Measurements from ENCODE around the gene MMAA. TPM values are rescaled to one million over a fixed set of nuclear protein-coding genes. Genes with fewer than 3 reads are reported as not detected.
"Not testable (repeated sequence)": the region's sequence is repeated elsewhere in the genome, so short reads cannot be mapped to it uniquely, and the experiment has no call there.

MMAA gene
- polyA plus RNA-seq, 3 donors = 2.1 to 4.0 (median 2.5) TPM

GRCh38 chr4:145618210-145618931, 814 bp upstream of the MMAA start:
- Mint-ChIP-seq H3K9me3 (peaks cover 0 to 5% (median 0%) of the 10 kb centered on the region in 7 donors), H3K27ac (peak overlapping the region; percentile 91 to 97 (median 94)), H3K36me3 (peaks cover 3 to 8% of the 10 kb centered on the region in 2 donors), H3K4me3 (peak overlapping the region; percentile 91 to 93), H3K27me3 (ENCODE audit: low read depth in 3 of 3) (no peaks in the 10 kb centered on the region), H3K4me1 (peaks cover 31% of the 10 kb centered on the region)
- no peaks in the 10 kb centered on the region for H4K20me1 ChIP-seq (ENCODE audit: insufficient read depth, low read length)
- no peaks in the 10 kb centered on the region for H3K27me3 ChIP-seq (ENCODE audit: control insufficient read depth in 2 of 2, insufficient read depth in 2 of 2, low read length in 2 of 2)
- 2% methylated on average over 9 of the region's 19 CpGs for whole genome bisulfite sequencing (ENCODE audit: insufficient coverage)
- peaks cover 8% of the 10 kb centered on the region for H3K79me2 ChIP-seq (ENCODE audit: insufficient read depth, low read length)
- peak overlapping the region; percentile 66 to 90 (median 82) for H3K4me3 ChIP-seq (replicated peaks in 1 of 3; ENCODE audit: low read depth in 2 of 3, low read length in 3 of 3)
- intact Hi-C loops (cut with micrococcal nuclease) = loop anchor here in 1 of 2 donors (5.0 kb wide), 1 partner anchor 436 kb away; the partner anchor contains the start of gene OTUD4
- H3K4me2 ChIP-seq (replicated peaks; ENCODE audit: extremely low read depth, low read length, poor library complexity, severe bottlenecking) = peak overlapping the region; percentile 94
- no peaks in the 10 kb centered on the region for H3K9me3 ChIP-seq (replicated peaks in 1 of 2; ENCODE audit: control insufficient read depth in 1 of 2, insufficient read depth in 1 of 2, low read length in 2 of 2)
- H3K27ac ChIP-seq (ENCODE audit: low read depth in 1 of 2, low read length in 2 of 2) = peak overlapping the region; percentile 97 to 98
- peak in 1 of 3 donors; percentile 6 for DNase-seq
- peak overlapping the region; percentile 96 for H3K9ac ChIP-seq (ENCODE audit: insufficient read depth, low read length, poor library complexity, severe bottlenecking)
- TF ChIP-seq, protein P1, sequence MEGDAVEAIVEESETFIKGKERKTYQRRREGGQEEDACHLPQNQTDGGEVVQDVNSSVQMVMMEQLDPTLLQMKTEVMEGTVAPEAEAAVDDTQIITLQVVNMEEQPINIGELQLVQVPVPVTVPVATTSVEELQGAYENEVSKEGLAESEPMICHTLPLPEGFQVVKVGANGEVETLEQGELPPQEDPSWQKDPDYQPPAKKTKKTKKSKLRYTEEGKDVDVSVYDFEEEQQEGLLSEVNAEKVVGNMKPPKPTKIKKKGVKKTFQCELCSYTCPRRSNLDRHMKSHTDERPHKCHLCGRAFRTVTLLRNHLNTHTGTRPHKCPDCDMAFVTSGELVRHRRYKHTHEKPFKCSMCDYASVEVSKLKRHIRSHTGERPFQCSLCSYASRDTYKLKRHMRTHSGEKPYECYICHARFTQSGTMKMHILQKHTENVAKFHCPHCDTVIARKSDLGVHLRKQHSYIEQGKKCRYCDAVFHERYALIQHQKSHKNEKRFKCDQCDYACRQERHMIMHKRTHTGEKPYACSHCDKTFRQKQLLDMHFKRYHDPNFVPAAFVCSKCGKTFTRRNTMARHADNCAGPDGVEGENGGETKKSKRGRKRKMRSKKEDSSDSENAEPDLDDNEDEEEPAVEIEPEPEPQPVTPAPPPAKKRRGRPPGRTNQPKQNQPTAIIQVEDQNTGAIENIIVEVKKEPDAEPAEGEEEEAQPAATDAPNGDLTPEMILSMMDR (IDR thresholded peaks at IDR 0.05) = no peak
- peaks cover 14 to 21% of the 10 kb centered on the region in 2 donors for H3K4me1 ChIP-seq (ENCODE audit: control insufficient read depth in 1 of 2, insufficient read depth in 2 of 2, low read length in 2 of 2)
- peak overlapping the region; percentile 99 for H2AFZ ChIP-seq (ENCODE audit: insufficient read depth, low read depth, low read length, poor library complexity, severe bottlenecking)
- H3K36me3 ChIP-seq (replicated peaks in 1 of 2; ENCODE audit: control insufficient read depth in 1 of 2, insufficient read depth in 2 of 2, low read length in 2 of 2) = no peaks in the 10 kb centered on the region

DNA sequence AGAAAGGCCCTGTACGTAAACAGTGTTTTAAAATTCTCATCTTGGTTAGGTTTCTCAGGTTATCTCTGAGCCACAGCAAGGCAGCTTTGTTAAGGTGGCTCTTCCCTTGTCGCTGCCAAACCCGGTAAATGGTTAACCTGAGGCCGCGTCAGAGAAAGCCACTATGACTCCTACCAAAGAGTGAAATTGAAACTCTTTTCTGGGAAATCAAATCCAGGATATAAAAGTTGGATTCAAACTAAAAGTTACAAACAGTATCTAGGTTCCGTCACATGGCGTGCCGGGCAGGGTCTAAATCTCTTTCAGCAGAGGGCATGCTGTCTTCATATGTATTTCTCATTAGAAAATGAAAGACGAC, 433 bp downstream of the MMAA start:
- Mint-ChIP-seq H3K9me3 (peaks cover 0 to 5% (median 0%) of the 10 kb centered on the region in 7 donors), H3K27ac (peak overlapping the region; percentile 91 to 98 (median 96)), H3K4me1 (peaks cover 28% of the 10 kb centered on the region), H3K27me3 (ENCODE audit: low read depth in 3 of 3) (no peaks in the 10 kb centered on the region), H3K4me3 (peak overlapping the region; percentile 91 to 93), H3K36me3 (peaks cover 3 to 8% of the 10 kb centered on the region in 2 donors)
- peaks cover 9 to 15% of the 10 kb centered on the region in 2 donors for H3K4me1 ChIP-seq (ENCODE audit: control insufficient read depth in 1 of 2, insufficient read depth in 2 of 2, low read length in 2 of 2)
- peak; percentile 39 to 50 (median 39) for DNase-seq
- intact Hi-C loops (cut with micrococcal nuclease) = loop anchor here in 1 of 2 donors (5.0 kb wide), 1 partner anchor 437 kb away; the partner anchor contains the start of gene OTUD4
- peak overlapping the region; percentile 97 to 98 for H3K27ac ChIP-seq (ENCODE audit: low read depth in 1 of 2, low read length in 2 of 2)
- peak overlapping the region; percentile 94 for H3K4me2 ChIP-seq (replicated peaks; ENCODE audit: extremely low read depth, low read length, poor library complexity, severe bottlenecking)
- peak overlapping the region; percentile 96 for H3K9ac ChIP-seq (ENCODE audit: insufficient read depth, low read length, poor library complexity, severe bottlenecking)
- peaks cover 8% of the 10 kb centered on the region for H3K79me2 ChIP-seq (ENCODE audit: insufficient read depth, low read length)
- H2AFZ ChIP-seq (ENCODE audit: insufficient read depth, low read depth, low read length, poor library complexity, severe bottlenecking) = peak overlapping the region; percentile 99
- no peaks in the 10 kb centered on the region for H4K20me1 ChIP-seq (ENCODE audit: insufficient read depth, low read length)
- peak overlapping the region; percentile 66 to 90 (median 82) for H3K4me3 ChIP-seq (replicated peaks in 1 of 3; ENCODE audit: low read depth in 2 of 3, low read length in 3 of 3)
- H3K27me3 ChIP-seq (ENCODE audit: control insufficient read depth in 2 of 2, insufficient read depth in 2 of 2, low read length in 2 of 2) = no peaks in the 10 kb centered on the region
- TF ChIP-seq, protein P1 (IDR thresholded peaks at IDR 0.05) = peak; percentile 1
- 0% methylated on average over 5 of the region's 9 CpGs for whole genome bisulfite sequencing (ENCODE audit: insufficient coverage)
- H3K9me3 ChIP-seq (replicated peaks in 1 of 2; ENCODE audit: control insufficient read depth in 1 of 2, insufficient read depth in 1 of 2, low read length in 2 of 2) = no peaks in the 10 kb centered on the region
- no peaks in the 10 kb centered on the region for H3K36me3 ChIP-seq (replicated peaks in 1 of 2; ENCODE audit: control insufficient read depth in 1 of 2, insufficient read depth in 2 of 2, low read length in 2 of 2)

- DNase-seq; H3K79me2 ChIP-seq (ENCODE audit: insufficient read depth, low read length); H3K4me3 ChIP-seq (replicated peaks in 1 of 3; ENCODE audit: low read depth in 2 of 3, low read length in 3 of 3); H3K4me2 ChIP-seq (replicated peaks; ENCODE audit: extremely low read depth, low read length, poor library complexity, severe bottlenecking); H3K9ac ChIP-seq (ENCODE audit: insufficient read depth, low read length, poor library complexity, severe bottlenecking); H3K27me3 Mint-ChIP-seq (ENCODE audit: low read depth in 3 of 3); H3K27me3 ChIP-seq (ENCODE audit: control insufficient read depth in 2 of 2, insufficient read depth in 2 of 2, low read length in 2 of 2); H3K9me3 Mint-ChIP-seq; H3K4me3 Mint-ChIP-seq; H3K36me3 ChIP-seq (replicated peaks in 1 of 2; ENCODE audit: control insufficient read depth in 1 of 2, insufficient read depth in 2 of 2, low read length in 2 of 2); H2AFZ ChIP-seq (ENCODE audit: insufficient read depth, low read depth, low read length, poor library complexity, severe bottlenecking); H3K27ac Mint-ChIP-seq; H3K27ac ChIP-seq (ENCODE audit: low read depth in 1 of 2, low read length in 2 of 2); H3K9me3 ChIP-seq (replicated peaks in 1 of 2; ENCODE audit: control insufficient read depth in 1 of 2, insufficient read depth in 1 of 2, low read length in 2 of 2); H4K20me1 ChIP-seq (ENCODE audit: insufficient read depth, low read length): not testable (repeated sequence)
- H3K4me1 Mint-ChIP-seq = peaks cover 28% of the 10 kb centered on the region
- H3K36me3 Mint-ChIP-seq = peaks cover 3 to 11% of the 10 kb centered on the region in 2 donors
- WGBS (ENCODE audit: insufficient coverage) = no CpG with 5 or more reads among the region's 1 CpG
- peaks cover 9 to 15% of the 10 kb centered on the region in 2 donors for H3K4me1 ChIP-seq (ENCODE audit: control insufficient read depth in 1 of 2, insufficient read depth in 2 of 2, low read length in 2 of 2)
- intact Hi-C loops (cut with micrococcal nuclease) = loop anchor here in 1 of 2 donors (5.0 kb wide), 1 partner anchor 140 kb away; the partner anchor contains the start of gene SMAD1
Observed at GRCh38 chr4:145622067-145622466, 2.9 kb downstream of the MMAA start.
